HG03045 (cell line): ENCODE results near the gene ABCE1.
"Not testable (repeated sequence)": the region's sequence is repeated elsewhere in the genome, so short reads cannot be mapped to it uniquely, and the experiment has no call there.

Experiments
- ATAC-seq: cut with Tn5 transposase; IDR thresholded peaks from one replicate; pipeline ENCODE4 v1.9.1; 2021; ENCODE audit warnings: mild to moderate bottlenecking, moderate library complexity; ENCODE audit not compliant: unreplicated experiment

ABCE1 gene

DNA sequence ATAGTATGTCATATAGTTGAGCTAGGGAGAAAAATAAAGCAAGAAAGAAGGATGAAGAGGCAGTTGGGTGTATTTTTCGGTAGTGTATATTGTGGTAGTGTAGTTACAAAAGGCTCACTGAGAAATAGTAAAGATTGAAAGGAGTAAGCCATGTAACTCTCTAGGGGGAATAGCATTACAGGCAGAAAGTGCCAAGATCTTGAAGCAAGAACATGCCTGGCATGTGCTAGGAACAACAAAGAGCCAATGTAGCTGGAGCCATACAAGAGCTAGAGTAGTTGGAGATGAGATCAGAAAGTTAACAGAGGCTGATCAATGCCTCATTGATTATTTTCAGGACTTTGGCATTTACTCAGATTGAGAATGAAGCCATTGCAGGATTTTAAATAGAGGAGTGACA, 3.0 kb downstream of the ABCE1 start:
- ATAC-seq, result no peak

GRCh38 chr4:145102619-145103018, 4.5 kb downstream of the ABCE1 start:
- no peak for ATAC-seq

DNA sequence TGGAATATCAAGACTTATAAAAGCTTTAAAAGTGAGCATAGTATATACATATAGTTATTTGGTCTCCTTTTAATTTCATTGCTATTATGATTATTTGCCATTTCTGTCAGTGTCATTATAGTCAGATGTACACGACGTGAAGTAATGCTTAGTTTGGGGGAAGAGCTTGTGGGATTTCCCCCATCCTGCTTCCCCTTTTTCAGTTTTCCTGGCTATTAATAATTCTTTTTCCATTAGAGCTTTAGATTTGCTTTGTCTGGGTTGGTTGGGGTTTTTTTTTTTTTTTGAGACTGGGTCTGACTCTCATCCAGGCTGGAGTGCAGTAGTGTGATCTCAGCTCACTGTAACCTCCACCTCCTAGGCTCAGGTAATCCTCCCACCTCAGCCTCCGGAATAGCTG, 5.4 kb downstream of the ABCE1 start:
- ATAC-seq, result no peak

DNA sequence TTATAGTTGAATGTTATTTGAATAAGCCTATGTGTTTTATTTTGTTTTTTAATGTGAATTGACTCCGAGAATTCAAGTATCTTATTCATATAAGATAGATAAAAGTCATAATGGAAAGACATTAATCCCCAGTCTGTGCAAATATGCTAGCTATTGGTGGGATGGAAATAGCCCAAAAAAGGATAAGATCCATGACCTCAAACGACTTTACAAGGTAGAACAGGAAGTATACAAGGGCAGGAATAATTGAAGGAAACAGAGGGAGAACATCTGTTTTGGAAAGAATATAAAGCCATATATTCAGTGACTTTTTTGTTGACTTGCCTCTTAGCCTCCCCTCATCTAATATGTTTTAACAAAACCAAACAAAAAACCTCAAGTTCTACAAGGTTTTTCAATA, 9.0 kb downstream of the ABCE1 start:
- ATAC-seq, result no peak

GRCh38 chr4:145108128-145108527, 10.0 kb downstream of the ABCE1 start:
- no peak for ATAC-seq

- no peak for ATAC-seq
Measured at GRCh38 chr4:145125396-145125795, 27.3 kb downstream of the ABCE1 start.

GRCh38 chr4:145130130-145130529, 32.0 kb downstream of the ABCE1 start:
- ATAC-seq, result no peak

- no peak for ATAC-seq
Measured at GRCh38 chr4:145130788-145131399, 32.8 kb downstream of the ABCE1 start.

- ATAC-seq, result no peak
Measured at GRCh38 chr4:145131848-145132247, 33.7 kb downstream of the ABCE1 start.

DNA sequence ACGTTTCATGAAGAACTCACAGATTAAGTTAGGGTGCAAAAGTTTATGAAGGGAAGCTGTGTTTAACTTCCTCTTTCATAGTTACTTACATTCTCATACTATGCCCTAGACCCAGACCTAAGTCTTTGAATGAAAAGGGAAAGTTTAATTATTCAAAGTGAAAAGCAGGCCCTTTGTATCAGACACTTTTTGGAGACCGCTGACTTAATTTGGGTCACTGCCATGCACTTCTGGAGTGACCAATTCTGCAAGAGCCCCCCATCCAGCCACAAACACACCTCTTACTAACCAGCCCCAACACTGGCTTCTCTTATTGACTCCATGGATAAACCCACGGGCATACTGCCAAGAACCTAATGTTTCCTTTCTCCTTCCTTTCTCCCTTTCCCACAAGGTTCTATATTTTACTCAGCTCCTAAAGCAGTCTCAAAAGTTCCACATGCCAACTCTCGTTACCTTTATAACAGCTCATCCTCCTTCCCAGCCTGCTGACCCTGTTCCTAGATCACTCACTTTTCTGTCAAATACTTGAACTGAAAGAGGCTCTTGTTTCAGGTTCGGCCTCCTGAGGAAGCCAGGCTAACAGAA, 34.5 kb downstream of the ABCE1 start:
- peak; percentile 71 for ATAC-seq

- not testable (repeated sequence) for ATAC-seq
Measured at GRCh38 chr4:145136219-145136618, 38.1 kb downstream of the ABCE1 start.

- no peak for ATAC-seq
Measured at GRCh38 chr4:145148980-145149379, 50.9 kb downstream of the ABCE1 start.

- ATAC-seq, result no peak
Measured at GRCh38 chr4:145153181-145153903, 55.2 kb downstream of the ABCE1 start.

- no peak for ATAC-seq
Measured at GRCh38 chr4:145153904-145154298, 55.8 kb downstream of the ABCE1 start.

DNA sequence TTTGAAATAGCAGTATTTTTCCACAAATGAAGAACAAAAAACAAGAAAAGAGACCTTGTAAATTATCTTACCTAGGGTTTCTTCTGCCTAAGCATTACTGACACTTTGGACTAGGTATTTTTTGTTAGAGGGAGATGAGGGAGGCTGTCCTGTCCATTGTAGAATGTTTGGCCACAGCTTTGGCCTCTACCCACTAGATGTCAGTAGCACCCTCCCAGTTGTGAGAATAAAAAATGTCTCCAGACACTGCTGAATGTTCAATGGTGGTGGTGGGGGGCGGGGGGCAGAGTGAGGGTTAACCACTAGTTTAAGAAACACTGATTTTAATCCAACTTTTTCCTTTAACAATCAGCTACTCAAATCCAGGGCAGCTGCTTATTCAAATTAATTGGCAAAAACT, 56.5 kb downstream of the ABCE1 start:
- ATAC-seq, result peak; percentile 71

GRCh38 chr4:145155268-145155870, 57.3 kb downstream of the ABCE1 start:
- ATAC-seq, result no peak

GRCh38 chr4:145156986-145157385, 58.9 kb downstream of the ABCE1 start:
- no peak for ATAC-seq

GRCh38 chr4:145161549-145161948, 63.4 kb downstream of the ABCE1 start:
- no peak for ATAC-seq

GRCh38 chr4:145167887-145168286, 69.8 kb downstream of the ABCE1 start:
- ATAC-seq, result no peak

DNA sequence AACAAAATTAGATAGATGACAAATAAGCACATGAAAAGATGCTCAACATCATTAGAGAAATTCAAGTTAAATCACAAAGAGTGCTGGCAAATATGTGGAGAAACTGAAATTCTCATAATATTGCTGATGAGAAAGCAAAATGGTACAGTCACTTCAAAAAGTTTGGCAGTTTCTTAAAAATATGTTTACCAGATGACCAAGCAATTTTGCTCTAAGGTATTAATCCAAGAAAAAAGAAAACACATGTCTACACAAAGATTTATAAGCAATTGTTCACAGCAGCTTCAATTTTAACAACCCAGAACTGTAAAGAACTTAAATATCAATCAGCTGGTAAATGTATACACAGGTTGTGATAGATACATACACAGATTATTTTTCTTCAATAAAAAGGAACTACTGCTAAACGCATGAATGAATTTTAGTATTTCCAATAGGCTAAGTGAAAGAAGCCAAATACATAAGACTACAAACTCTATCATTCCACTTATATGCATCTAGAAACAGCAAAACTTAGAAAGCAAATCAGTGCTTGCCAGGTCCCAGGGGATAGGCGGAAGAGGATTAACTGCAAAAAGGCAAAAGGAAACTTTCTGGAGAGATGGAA, 70.6 kb downstream of the ABCE1 start:
- no peak for ATAC-seq

- ATAC-seq, result no peak
Measured at GRCh38 chr4:145170223-145170622, 72.1 kb downstream of the ABCE1 start.

GRCh38 chr4:145171911-145172310, 73.8 kb downstream of the ABCE1 start:
- no peak for ATAC-seq
